ENCODE results near the gene GIGYF1.
A peak's percentile ranks its signal among the peaks of the same experiment; 100 is the strongest.

- TF ChIP-seq POLR2AphosphoS5 (IDR thresholded peaks at IDR 0.05; ENCODE audit: borderline replicate concordance, low read depth, low read length) (peak; percentile 9; the same call in 1 of the 2 replicates), EZH2 (IDR thresholded peaks at IDR 0.05) (no peak)
Measured at GRCh38 chr7:100679129-100679926, 14.7 kb downstream of the GIGYF1 start.
